GM18867 (cell line): Measurements from ENCODE around the gene CEP250.

Experiments used
- ATAC-seq: cut with Tn5 transposase; IDR thresholded peaks from one replicate; pipeline ENCODE4 v1.9.1; 2021; ENCODE audit warnings: mild to moderate bottlenecking, moderate library complexity; ENCODE audit not compliant: unreplicated experiment

Gene CEP250

DNA sequence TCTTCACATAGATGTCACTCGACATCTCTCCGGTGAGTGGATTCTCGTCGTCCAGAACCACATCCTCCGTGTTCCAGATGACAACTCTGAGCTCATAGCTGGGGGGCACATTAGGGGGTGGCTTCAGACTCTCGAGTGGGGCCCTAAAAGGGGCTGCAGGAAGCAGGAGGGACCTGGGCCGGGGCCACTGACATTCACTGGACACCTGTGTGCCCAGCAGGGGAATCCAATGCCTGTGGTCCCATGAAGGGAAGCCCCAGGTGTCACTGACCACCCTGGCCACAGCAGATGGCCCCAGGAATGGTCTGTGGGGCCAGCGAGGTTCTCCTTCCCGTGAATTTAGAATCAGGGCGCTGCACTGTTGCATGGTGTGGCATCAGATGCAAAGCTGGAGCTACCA, 105.1 kb downstream of the CEP250 start:
- ATAC-seq, result no peak

DNA sequence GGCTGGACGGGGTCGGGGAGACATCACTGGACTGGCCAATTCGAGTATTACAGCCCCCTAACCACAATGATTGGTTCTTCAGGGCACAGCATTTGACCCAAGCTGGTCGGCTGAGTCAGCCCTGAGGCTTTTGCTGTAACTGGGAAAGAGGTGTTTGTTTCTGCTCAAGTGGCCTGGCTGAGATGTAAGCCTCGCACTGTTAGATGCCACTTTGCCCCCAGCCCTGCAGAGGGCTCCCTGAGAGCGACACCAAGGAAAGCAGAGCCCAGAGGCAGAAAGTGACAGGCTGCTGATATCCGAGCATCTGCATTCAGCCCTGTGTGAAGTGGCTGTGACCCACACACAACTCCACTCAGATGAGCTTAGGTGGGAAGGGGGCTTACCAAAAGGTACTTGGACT, 105.9 kb downstream of the CEP250 start:
- no peak for ATAC-seq

DNA sequence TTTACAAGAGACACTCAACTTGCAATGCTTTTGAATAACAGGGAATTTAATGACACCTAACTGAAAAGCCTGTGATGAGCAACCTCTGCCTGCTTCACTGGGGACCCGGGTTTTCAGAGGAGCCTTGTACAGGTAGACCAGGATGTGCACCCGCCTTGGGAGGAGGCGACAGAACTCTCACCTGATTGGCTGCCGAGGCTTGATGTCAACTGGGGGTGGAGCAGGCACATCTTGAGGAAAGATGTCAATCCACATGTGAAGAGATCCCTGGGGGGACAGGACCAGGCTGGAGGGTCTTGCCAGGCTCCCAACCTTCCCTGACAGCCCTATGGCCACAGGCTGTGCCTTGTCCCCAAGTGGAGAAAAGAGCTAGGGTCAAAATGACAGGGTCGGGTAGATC, 106.3 kb downstream of the CEP250 start:
- no peak for ATAC-seq

DNA sequence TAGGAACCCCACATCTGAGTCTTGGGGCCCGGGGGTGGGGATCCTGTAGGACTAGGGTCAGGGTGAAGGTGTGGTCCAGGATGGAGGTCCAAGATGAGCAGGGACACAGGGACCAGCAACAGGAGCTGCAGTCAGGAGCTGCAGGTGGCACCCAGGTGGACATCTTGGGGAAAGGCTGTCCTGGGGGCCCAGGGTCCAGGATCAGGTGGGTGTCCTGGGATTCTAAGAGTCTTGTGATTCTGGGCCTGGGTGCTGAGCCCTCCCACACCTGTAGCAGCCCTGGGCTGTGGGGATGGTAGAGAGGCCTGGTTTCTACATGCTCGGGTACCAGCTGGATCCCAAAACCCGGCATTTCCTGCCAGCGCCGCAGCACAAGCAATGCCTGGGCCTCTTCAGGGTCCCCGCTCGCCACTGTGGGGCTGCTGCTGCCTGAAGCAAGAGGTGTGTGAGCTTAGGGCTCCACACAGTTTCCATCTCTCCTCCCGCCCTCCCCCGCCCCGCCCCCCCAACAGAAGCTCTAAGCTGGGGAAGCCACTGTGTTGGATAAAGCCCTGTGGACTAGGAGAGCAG, 107.2 kb downstream of the CEP250 start:
- ATAC-seq, result no peak

DNA sequence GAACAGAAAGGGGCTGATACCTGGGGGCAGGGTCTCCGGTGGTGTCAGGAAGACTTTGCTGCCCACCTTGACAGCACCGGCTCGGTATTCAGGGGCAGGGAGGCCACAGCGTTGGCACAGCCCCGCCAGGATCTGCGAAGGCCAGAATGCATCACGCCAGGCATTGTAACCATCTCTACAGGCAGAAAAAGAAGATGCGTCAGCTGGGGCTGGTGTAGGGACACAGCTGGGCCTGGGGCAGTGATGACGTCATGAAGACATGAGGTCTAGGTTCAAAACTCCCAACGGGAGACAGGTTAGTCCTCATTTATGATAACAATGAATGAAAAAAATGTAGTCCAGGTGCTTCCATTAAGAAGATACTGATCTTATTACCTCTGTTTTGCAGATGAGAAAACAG, 108.4 kb downstream of the CEP250 start:
- no peak for ATAC-seq

DNA sequence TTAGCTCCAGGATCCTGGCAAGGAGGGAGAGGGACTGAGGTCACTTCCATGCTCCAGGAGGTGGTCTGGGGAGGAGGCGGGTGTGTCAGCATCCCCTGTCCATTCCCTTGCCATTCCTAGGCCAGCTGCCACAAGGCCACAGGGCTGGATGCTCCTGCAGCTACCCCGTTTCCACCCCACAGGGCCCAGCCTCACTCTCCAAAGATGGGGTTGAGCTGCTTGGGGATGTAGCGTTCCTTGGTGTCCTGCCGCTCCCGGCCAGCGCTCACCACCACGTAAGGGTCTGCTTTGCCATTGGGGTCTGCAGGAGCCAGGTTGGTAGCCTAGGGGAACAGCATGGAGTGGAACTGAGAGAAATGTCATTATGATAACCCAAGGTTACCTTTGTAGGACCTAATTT, 109.5 kb downstream of the CEP250 start:
- ATAC-seq, result no peak

DNA sequence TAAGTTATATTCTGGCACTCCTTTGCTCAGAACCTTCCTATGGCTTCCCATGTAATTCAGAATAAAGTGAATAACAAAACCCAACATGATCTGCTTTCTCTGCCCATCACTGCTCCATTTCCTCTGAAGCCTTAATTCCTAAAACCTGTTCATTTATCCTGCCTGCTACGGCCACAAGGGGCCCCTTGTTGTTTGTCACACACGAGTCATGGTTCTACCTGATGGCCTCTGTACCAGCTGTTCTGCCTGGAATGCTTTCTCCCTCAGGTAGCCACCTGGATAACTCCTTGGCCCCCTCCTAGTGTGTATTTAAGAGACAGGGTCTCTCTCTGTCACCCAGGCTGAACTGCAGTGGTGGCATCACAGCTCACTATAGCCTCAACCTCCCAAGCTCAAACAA, 113.2 kb downstream of the CEP250 start:
- ATAC-seq, result no peak
